Hypothalamus (tissue), 51 donors: ENCODE results near the gene DLG2.
"Not testable (repeated sequence)": the region's sequence is repeated elsewhere in the genome, so short reads cannot be mapped to it uniquely, and the experiment has no call there.

Source experiments
- DNase-seq, 51 donors: peaks; one replicate each; lab custom pipeline; 2025; lab: John Stamatoyannopoulos, UW

The DLG2 gene

DNA sequence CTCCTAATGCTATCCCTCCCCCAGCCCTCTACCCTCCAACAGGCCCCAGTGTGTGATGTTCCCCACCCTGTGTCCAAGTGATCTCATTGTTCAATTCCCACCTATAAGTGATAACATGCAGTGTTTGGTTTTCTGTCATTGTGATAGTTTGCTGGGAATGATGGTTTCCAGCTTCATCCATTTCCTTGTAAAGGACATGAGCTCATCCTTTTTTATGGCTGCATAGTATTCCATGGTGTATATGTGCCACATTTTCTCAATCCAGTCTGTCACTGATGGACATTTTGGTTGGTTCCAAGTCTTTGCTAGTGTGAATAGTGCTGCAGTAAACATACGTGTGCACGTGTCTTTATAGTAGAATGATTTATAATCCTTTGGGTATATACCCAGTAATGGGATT, 277.6 kb downstream of the DLG2 start:
- DNase-seq: not testable (repeated sequence)

- DNase-seq: no peak
These were observed 278.2 kb downstream of the DLG2 start for GRCh38 chr11:85348945-85349344.

DNA sequence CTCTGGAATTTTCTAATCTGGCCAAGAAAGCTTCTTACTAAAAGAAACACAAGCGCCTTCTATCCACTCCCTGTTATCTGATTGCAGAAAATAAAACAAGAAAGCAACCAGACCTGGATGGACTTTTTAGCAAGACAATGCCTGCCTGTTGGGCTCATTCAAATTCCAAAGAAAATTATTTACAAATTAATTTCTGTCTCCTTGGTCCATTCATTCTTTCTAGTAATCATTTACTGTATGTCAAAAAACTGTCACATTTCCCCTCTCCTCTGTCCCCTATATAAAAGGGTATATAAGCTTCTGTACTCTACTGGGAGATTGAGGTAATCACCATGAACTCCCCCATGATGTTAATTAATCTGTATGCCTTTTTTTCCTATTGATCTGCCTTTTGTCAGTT, 279.9 kb downstream of the DLG2 start:
- no peak for DNase-seq

DNA sequence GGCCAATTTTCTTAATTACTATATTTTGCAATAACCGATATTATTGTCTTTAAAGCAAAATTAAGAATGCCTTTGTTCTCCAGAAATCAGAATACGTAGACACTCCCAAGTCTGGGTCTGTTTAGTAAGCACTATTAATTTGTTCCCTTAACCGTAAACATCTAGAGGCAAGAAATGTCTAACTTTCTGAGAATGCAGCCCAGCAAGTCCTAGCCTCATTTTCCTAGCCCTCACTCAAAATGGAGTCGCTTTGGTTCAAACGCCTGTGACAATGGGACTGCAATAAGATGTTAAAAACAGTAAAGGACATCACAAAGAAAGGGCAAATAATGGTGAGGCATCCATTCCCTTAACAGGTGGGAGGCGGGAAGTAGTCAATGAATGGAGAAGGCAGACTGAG, 280.7 kb downstream of the DLG2 start:
- no peak for DNase-seq

- not testable (repeated sequence) for DNase-seq
These were observed 286.3 kb downstream of the DLG2 start for GRCh38 chr11:85340846-85341245.

DNA sequence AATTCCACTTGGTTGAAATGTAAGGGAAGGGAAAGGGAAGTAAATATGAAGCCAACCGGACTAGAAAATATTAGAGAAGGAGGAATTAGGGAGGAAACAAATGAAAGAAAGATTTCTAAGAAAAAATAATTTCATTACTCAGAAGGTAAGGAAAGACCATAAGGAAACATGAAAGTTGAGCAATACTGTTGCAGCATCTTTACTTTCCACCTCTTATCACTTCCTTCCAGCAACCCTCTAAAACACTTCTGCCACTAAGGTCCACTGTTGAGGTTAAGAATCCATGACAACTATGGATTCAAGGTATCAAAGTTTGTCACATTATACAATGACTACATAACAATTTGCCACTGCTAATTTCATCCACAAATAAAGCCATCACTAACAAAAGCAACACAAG, 308.6 kb downstream of the DLG2 start:
- no peak for DNase-seq

- no peak for DNase-seq
These were observed 310.2 kb downstream of the DLG2 start for GRCh38 chr11:85316967-85317366.

GRCh38 chr11:85313741-85314140, 313.4 kb downstream of the DLG2 start:
- no peak for DNase-seq

GRCh38 chr11:85310479-85310878, 316.7 kb downstream of the DLG2 start:
- peak in 2 of 51 donors; percentile 2 to 8 for DNase-seq

GRCh38 chr11:85307366-85307765, 319.8 kb downstream of the DLG2 start:
- no peak for DNase-seq

- DNase-seq: no peak
These were observed 325.1 kb downstream of the DLG2 start for GRCh38 chr11:85301895-85302678.

GRCh38 chr11:85299258-85299942, 327.7 kb downstream of the DLG2 start:
- no peak for DNase-seq

- DNase-seq: no peak
These were observed 331.4 kb downstream of the DLG2 start for GRCh38 chr11:85295694-85296271.

- DNase-seq: no peak
These were observed 345.6 kb downstream of the DLG2 start for GRCh38 chr11:85281550-85281949.

DNA sequence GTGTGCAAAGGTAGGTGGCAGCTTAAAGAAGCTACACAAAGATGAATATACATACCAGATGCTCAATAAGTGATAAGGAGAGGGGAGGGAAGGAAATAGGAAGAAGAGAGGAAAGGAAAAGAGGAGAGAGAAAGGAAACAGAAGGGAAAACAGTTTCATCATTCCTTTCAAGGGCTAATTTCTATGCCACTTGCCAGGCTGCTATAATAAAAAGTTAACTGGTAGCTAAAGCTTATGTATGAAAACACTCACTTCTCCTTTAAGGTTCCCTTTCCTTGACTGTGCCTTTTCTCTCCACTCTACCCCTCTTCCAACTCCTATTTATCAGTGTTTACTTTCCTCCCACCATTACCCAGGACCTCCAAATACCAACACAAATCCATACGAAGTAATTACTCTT, 347.9 kb downstream of the DLG2 start:
- DNase-seq: no peak

DNA sequence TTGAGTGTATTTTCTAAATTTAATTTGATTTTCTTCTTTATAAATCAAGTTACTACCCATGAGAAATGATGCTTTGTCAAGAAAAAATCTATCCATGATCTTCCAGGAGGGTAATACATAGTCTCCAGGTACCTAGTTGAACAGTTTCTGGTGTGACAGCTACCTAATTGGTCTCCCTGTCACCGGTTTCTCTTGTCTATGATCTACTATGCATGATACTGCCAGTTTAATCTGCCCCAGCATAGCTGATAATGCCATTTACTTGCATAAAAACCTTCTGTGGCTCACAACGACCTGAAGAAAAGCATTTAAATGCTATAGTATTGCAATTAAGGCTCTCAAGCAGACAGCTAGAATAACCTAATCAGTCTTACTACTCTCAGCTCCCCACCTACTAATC, 349.5 kb downstream of the DLG2 start:
- no peak for DNase-seq

DNA sequence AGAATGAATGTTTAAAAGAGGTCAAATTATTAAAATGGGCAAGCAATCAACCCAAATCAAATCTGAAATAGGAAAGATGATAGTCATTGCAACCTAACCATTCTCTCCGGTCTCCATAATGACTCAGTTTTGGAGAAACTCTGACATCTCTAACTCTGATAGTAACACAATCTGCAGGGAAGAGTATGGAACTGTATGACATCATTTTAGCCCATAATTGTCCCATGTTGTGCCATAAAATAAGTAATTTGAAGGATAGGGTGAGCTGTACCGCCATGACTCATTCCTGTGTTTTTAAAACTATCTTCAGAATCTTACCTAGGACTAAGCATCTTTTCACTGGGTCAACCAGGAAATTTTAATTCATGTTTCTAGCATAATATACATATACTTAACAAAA, 350.8 kb downstream of the DLG2 start:
- DNase-seq: no peak

DNA sequence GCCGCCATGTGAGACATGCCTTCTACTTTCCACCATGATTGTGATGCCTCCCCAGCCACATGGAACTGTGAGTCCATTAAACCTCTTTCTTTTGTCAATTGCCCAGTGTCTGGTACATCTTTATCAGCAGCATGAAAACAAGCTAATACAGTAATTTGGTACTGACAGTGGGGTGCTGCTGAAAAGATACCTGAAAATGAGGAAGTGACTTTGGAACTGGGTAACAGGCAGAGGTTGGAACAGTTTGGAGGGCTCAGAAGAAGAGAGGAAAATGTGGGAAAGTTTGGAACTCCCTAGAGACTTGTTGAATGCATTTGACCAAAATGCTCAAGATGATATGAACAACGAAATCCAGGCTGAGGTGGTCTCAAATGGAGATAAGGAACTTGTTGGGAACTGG, 356.8 kb downstream of the DLG2 start:
- DNase-seq: not testable (repeated sequence)

DNA sequence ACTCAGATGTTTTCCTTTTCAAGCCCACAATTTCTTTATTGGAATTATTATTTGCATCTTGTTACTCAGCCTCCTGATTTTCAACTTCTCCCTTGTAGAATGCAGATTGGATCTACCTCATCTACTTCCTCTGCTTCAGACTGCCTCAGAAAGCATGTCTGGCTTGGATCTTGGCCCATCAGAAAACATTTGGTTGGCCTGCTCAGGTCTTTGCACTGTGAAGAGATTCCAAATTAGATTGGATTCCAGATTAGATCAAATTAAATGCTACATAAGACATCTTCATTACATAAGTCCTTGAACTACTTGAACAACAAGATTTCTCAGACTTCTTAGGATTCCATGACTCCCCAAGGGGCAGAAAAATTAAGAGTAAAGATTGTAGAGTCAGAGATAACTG, 358.0 kb downstream of the DLG2 start:
- no peak for DNase-seq

GRCh38 chr11:85266646-85267045, 360.5 kb downstream of the DLG2 start:
- no peak for DNase-seq

DNA sequence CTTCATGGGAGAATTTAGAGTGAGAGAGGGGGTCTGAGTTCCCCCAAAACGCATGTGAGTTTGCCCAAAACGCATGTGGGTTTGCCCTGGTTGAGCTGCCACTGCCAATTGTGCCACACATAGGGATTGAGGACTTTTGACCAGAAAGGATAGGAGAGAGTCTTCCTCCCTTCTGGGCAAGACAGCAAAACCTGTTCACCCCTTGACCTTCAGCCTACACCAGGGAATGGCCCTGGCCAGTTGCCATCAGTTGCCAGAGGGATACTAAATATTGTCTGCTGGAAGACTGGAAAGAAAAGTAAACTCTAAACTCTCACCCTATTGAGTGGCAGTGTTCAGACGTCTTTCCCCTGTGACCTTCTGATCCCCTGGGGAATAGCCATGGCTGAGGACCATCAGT, 363.8 kb downstream of the DLG2 start:
- DNase-seq: no peak

GRCh38 chr11:85257837-85258236, 369.3 kb downstream of the DLG2 start:
- DNase-seq: no peak
